ENCODE data around the gene NXF3. TPM values are rescaled to one million over a fixed set of nuclear protein-coding genes. Genes with fewer than 3 reads are reported as not detected.
"Not testable (repeated sequence)": the region's sequence is repeated elsewhere in the genome, so short reads cannot be mapped to it uniquely, and the experiment has no call there.

NXF3 gene, protein sequence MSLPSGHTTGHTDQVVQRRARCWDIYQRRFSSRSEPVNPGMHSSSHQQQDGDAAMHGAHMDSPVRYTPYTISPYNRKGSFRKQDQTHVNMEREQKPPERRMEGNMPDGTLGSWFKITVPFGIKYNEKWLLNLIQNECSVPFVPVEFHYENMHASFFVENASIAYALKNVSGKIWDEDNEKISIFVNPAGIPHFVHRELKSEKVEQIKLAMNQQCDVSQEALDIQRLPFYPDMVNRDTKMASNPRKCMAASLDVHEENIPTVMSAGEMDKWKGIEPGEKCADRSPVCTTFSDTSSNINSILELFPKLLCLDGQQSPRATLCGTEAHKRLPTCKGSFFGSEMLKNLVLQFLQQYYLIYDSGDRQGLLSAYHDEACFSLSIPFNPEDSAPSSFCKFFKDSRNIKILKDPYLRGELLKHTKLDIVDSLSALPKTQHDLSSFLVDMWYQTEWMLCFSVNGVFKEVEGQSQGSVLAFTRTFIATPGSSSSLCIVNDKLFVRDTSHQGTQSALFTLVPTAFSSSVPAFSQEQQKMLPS
- not detected in 2 replicates for total RNA-seq (2014; rRNA removed; shearing (Covaris generic); ENCODE audit: low replicate concordance)

GRCh38 chrX:103092942-103093341 is at the start of gene NXF3:
Gene NXF3, minus strand, starts transcription at chrX:103093143. Its CDS starts 120 bp downstream, at chrX:103093023.
- H4K20me1 ChIP-seq (ENCODE audit: insufficient read depth, low read depth, low read length): no peaks in the 10 kb centered on the region

DNA sequence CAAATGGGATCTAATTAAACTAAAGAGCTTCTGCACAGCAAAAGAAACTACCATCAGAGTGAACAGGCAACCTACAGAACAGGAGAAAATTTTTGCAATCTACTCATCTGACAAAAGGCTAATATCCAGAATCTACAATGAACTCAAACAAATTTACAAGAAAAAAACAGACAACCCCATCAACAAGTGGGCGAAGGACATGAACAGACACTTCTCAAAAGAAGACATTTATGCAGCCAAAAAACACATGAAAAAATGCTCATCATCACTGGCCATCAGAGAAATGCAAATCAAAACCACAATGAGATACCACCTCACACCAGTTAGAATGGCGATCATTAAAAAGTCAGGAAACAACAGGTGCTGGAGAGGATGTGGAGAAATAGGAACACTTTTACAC is 43.6 kb upstream of the NXF3 start:
- H3K9me2 ChIP-seq (replicated peaks; ENCODE audit: insufficient read depth, low read length); H3K9me3 ChIP-seq (ENCODE audit: low read length); H2AFZ ChIP-seq (ENCODE audit: low read length); H3K36me3 ChIP-seq (ENCODE audit: insufficient read depth, low read length); H3K27me3 ChIP-seq (ENCODE audit: low read length); DNase-seq; H3K79me2 ChIP-seq (ENCODE audit: low read length); H3K4me3 ChIP-seq (ENCODE audit: low read length); H3K9ac ChIP-seq (ENCODE audit: low read length); H4K20me1 ChIP-seq (ENCODE audit: insufficient read depth, low read depth, low read length); H3K27ac ChIP-seq (ENCODE audit: low read length); H3K4me2 ChIP-seq (ENCODE audit: low read depth, low read length, poor library complexity, severe bottlenecking); H3K4me1 ChIP-seq (ENCODE audit: low read length): not testable (repeated sequence)

More at GRCh38 chrX:103092942-103093341, at the start of gene NXF3:
- no peak for DNase-seq
- Histone ChIP-seq H3K36me3 (ENCODE audit: insufficient read depth, low read length) (no peaks in the 10 kb centered on the region), H3K9me3 (ENCODE audit: low read length) (no peaks in the 10 kb centered on the region), H3K79me2 (ENCODE audit: low read length) (no peaks in the 10 kb centered on the region), H3K9me2 (replicated peaks; ENCODE audit: insufficient read depth, low read length) (no peaks in the 10 kb centered on the region), H3K27ac (ENCODE audit: low read length) (no peak within 1 kb of the TSS), H3K4me2 (ENCODE audit: low read depth, low read length, poor library complexity, severe bottlenecking) (no peak within 1 kb of the TSS), H3K4me1 (ENCODE audit: low read length) (no peaks in the 10 kb centered on the region), H3K9ac (ENCODE audit: low read length) (no peak within 1 kb of the TSS), H3K4me3 (ENCODE audit: low read length) (no peak within 1 kb of the TSS), H3K27me3 (ENCODE audit: low read length) (no peaks in the 10 kb centered on the region), H2AFZ (ENCODE audit: low read length) (no peak within 1 kb of the TSS)

- no peaks in the 10 kb centered on the region for H3K4me1 ChIP-seq (ENCODE audit: low read length)
- no peaks in the 10 kb centered on the region for H3K9me2 ChIP-seq (replicated peaks; ENCODE audit: insufficient read depth, low read length)
- H3K9ac ChIP-seq (ENCODE audit: low read length): no peak overlapping the region
- H3K36me3 ChIP-seq (ENCODE audit: insufficient read depth, low read length): no peaks in the 10 kb centered on the region
- no peak overlapping the region for H3K4me2 ChIP-seq (ENCODE audit: low read depth, low read length, poor library complexity, severe bottlenecking)
- no peak overlapping the region for H3K27ac ChIP-seq (ENCODE audit: low read length)
- no peaks in the 10 kb centered on the region for H3K27me3 ChIP-seq (ENCODE audit: low read length)
- no peak for DNase-seq
- no peaks in the 10 kb centered on the region for H3K9me3 ChIP-seq (ENCODE audit: low read length)
- H3K4me3 ChIP-seq (ENCODE audit: low read length): no peak overlapping the region
- no peaks in the 10 kb centered on the region for H3K79me2 ChIP-seq (ENCODE audit: low read length)
- H4K20me1 ChIP-seq (ENCODE audit: insufficient read depth, low read depth, low read length): no peaks in the 10 kb centered on the region
- H2AFZ ChIP-seq (ENCODE audit: low read length): no peak overlapping the region
Measured at GRCh38 chrX:103124284-103124683, 31.3 kb upstream of the NXF3 start.

DNA sequence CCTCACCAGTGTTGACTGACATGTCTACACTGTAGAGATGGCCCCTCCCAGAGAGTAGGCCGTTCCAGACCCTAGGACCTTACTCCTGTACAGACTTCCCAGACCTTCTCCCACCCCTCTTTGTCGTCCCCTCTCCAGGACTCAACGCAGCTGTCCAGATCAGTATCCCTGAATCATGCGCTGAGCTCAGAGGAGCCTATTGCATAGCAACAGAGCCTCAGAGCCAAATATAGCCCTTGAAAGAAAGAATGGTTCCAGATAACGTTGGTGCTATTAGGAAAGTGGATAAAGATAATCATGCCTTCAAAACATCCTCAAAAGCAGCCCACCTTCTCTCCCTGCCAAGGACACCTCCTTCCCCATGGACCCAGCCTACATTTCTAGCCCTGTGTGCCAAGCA is 27.8 kb upstream of the NXF3 start:
- H3K4me3 ChIP-seq (ENCODE audit: low read length): no peak overlapping the region
- H3K79me2 ChIP-seq (ENCODE audit: low read length): no peaks in the 10 kb centered on the region
- no peaks in the 10 kb centered on the region for H3K36me3 ChIP-seq (ENCODE audit: insufficient read depth, low read length)
- no peaks in the 10 kb centered on the region for H3K9me3 ChIP-seq (ENCODE audit: low read length)
- no peaks in the 10 kb centered on the region for H3K27me3 ChIP-seq (ENCODE audit: low read length)
- no peak overlapping the region for H3K27ac ChIP-seq (ENCODE audit: low read length)
- H3K4me2 ChIP-seq (ENCODE audit: low read depth, low read length, poor library complexity, severe bottlenecking): no peak overlapping the region
- no peaks in the 10 kb centered on the region for H3K9me2 ChIP-seq (replicated peaks; ENCODE audit: insufficient read depth, low read length)
- no peak for DNase-seq
- H3K4me1 ChIP-seq (ENCODE audit: low read length): no peaks in the 10 kb centered on the region
- no peak overlapping the region for H2AFZ ChIP-seq (ENCODE audit: low read length)
- H3K9ac ChIP-seq (ENCODE audit: low read length): no peak overlapping the region
- H4K20me1 ChIP-seq (ENCODE audit: insufficient read depth, low read depth, low read length): no peaks in the 10 kb centered on the region

DNA sequence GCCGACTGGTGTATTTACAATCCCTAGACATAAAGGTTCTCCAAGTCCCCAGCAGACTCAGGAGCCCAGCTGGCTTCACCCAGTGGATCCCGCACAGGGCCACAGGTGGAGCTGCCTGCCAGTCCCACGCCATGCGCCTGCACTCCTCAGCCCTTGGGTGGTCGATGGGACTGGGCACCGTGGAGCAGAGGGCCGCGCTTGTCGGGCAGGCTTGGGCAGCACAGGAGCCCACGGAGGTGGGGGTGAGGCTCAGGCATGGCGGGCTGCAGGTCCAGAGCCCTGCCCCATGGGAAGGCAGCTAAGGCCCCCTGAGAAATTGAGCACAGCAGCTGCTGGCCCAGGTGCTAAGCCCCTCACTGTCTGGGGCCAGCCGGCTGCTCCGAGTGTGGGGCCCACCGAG is 24.0 kb upstream of the NXF3 start:
- H3K9me3 ChIP-seq (ENCODE audit: low read length); H3K9me2 ChIP-seq (replicated peaks; ENCODE audit: insufficient read depth, low read length); H4K20me1 ChIP-seq (ENCODE audit: insufficient read depth, low read depth, low read length); H3K4me3 ChIP-seq (ENCODE audit: low read length); H2AFZ ChIP-seq (ENCODE audit: low read length); H3K27me3 ChIP-seq (ENCODE audit: low read length); H3K4me2 ChIP-seq (ENCODE audit: low read depth, low read length, poor library complexity, severe bottlenecking); H3K9ac ChIP-seq (ENCODE audit: low read length); H3K79me2 ChIP-seq (ENCODE audit: low read length); DNase-seq; H3K4me1 ChIP-seq (ENCODE audit: low read length); H3K36me3 ChIP-seq (ENCODE audit: insufficient read depth, low read length); H3K27ac ChIP-seq (ENCODE audit: low read length): not testable (repeated sequence)

DNA sequence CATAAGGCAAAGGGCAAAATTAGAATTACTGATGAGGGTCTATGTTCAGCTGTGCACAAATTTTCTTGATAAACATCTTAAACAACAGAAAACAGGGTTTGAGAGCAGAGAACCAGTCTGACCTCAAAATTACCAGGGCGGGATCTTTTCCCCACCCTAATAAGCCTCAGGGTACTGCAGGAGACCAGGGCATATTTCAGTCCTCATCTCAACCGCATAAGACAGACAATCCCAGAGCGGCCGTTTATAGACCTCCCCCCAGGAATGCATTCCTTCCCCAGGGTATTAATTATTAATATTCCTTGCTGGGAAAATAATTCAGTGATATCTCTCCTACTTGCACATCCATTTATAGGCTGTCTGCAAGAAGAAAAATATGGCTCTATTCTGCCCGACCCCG is 16.6 kb upstream of the NXF3 start:
- not testable (repeated sequence) for H3K9me2 ChIP-seq (replicated peaks; ENCODE audit: insufficient read depth, low read length); H3K9ac ChIP-seq (ENCODE audit: low read length); H3K27me3 ChIP-seq (ENCODE audit: low read length); H3K4me1 ChIP-seq (ENCODE audit: low read length); DNase-seq; H3K79me2 ChIP-seq (ENCODE audit: low read length); H3K36me3 ChIP-seq (ENCODE audit: insufficient read depth, low read length); H3K4me2 ChIP-seq (ENCODE audit: low read depth, low read length, poor library complexity, severe bottlenecking); H2AFZ ChIP-seq (ENCODE audit: low read length); H3K27ac ChIP-seq (ENCODE audit: low read length); H3K9me3 ChIP-seq (ENCODE audit: low read length); H4K20me1 ChIP-seq (ENCODE audit: insufficient read depth, low read depth, low read length); H3K4me3 ChIP-seq (ENCODE audit: low read length)

GRCh38 chrX:103107836-103108235 is 14.9 kb upstream of the NXF3 start:
- no peak overlapping the region for H2AFZ ChIP-seq (ENCODE audit: low read length)
- H4K20me1 ChIP-seq (ENCODE audit: insufficient read depth, low read depth, low read length): no peaks in the 10 kb centered on the region
- no peak for DNase-seq
- no peaks in the 10 kb centered on the region for H3K9me2 ChIP-seq (replicated peaks; ENCODE audit: insufficient read depth, low read length)
- H3K4me3 ChIP-seq (ENCODE audit: low read length): no peak overlapping the region
- H3K4me1 ChIP-seq (ENCODE audit: low read length): no peaks in the 10 kb centered on the region
- no peaks in the 10 kb centered on the region for H3K36me3 ChIP-seq (ENCODE audit: insufficient read depth, low read length)
- H3K9ac ChIP-seq (ENCODE audit: low read length): no peak overlapping the region
- H3K9me3 ChIP-seq (ENCODE audit: low read length): no peaks in the 10 kb centered on the region
- no peak overlapping the region for H3K27ac ChIP-seq (ENCODE audit: low read length)
- no peaks in the 10 kb centered on the region for H3K27me3 ChIP-seq (ENCODE audit: low read length)
- H3K79me2 ChIP-seq (ENCODE audit: low read length): no peaks in the 10 kb centered on the region
- H3K4me2 ChIP-seq (ENCODE audit: low read depth, low read length, poor library complexity, severe bottlenecking): no peak overlapping the region

DNA sequence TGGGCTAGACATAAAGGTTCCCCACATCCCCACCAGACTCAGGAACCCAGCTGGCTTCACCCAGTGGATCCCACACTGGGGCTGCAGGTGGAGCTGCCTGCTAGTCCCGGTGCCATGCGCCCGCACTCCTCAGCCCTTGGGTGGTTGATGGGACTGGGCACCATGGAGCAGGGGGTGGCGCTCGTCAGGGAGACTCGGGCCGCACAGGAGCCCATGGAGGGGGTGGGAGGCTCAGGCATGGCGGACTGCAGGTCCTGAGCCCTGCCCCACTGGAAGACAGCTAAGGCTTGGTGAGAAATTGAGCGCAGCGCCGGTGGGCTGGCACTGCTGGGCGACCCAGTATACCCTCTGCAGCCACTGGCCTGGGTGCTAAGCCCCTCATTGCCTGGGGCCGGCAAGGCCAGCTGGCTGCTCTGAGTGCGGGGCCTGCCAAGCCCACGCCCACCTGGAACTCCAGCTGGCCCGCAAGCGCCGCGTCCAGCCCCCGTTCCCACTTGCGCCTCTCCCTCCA is 14.3 kb upstream of the NXF3 start:
- H2AFZ ChIP-seq (ENCODE audit: low read length); H3K9me2 ChIP-seq (replicated peaks; ENCODE audit: insufficient read depth, low read length); H3K79me2 ChIP-seq (ENCODE audit: low read length); H3K4me2 ChIP-seq (ENCODE audit: low read depth, low read length, poor library complexity, severe bottlenecking); H3K36me3 ChIP-seq (ENCODE audit: insufficient read depth, low read length); H4K20me1 ChIP-seq (ENCODE audit: insufficient read depth, low read depth, low read length); H3K27ac ChIP-seq (ENCODE audit: low read length); H3K4me1 ChIP-seq (ENCODE audit: low read length); H3K27me3 ChIP-seq (ENCODE audit: low read length); H3K9ac ChIP-seq (ENCODE audit: low read length); DNase-seq; H3K9me3 ChIP-seq (ENCODE audit: low read length); H3K4me3 ChIP-seq (ENCODE audit: low read length): not testable (repeated sequence)

All from Karpas-422 (cell line).